Measurements from ENCODE around the gene DSCAM.
A peak's percentile ranks its signal among the peaks of the same experiment; 100 is the strongest.

Gene DSCAM

GRCh38 chr21:40386981-40387747 is 459.8 kb downstream of the DSCAM start:
- DNase-seq (no peak), ATAC-seq (replicated peaks) (no peak)
- peaks cover 0 to 5% of the 10 kb centered on the region in 2 donors for H3K27me3 Mint-ChIP-seq
- H3K4me1 Mint-ChIP-seq: peaks cover 0 to 5% of the 10 kb centered on the region in 2 donors
- H3K36me3 Mint-ChIP-seq: no peaks in the 10 kb centered on the region
- H3K27ac Mint-ChIP-seq: no peak overlapping the region
- H3K4me3 Mint-ChIP-seq: no peak overlapping the region
- no peaks in the 10 kb centered on the region for H3K9me3 Mint-ChIP-seq

- ATAC-seq (replicated peaks): peak; percentile 54 to 63
Measured at GRCh38 chr21:40386294-40386911, 460.6 kb downstream of the DSCAM start.

DNA sequence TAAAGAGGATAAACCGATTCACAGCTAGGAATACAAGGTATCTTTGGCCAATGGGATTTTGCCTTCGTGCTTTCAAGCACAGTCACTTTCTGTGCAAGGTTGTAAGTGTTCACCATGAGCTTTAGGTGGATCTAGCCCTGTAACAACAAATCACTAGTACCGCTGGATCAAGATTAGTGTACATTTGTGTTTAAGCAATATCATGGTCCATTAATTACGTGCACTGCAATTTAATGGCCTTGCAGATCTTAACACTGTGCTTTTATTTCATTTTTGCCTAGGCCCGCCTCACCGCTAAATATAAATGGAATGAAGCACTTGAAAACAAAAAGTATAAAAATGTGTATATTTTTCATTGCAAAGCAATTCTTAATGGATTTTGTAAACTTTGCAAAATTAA is 461.1 kb downstream of the DSCAM start:
- peaks cover 0 to 5% of the 10 kb centered on the region in 2 donors for H3K27me3 Mint-ChIP-seq
- H3K9me3 Mint-ChIP-seq: peaks cover 0 to 3% of the 10 kb centered on the region in 2 donors
- ATAC-seq (replicated peaks): no peak
- H3K4me1 Mint-ChIP-seq: peaks cover 0 to 5% of the 10 kb centered on the region in 2 donors
- DNase-seq: no peak
- H3K4me3 Mint-ChIP-seq: no peak overlapping the region
- H3K27ac Mint-ChIP-seq: no peak overlapping the region
- no peaks in the 10 kb centered on the region for H3K36me3 Mint-ChIP-seq

More at GRCh38 chr21:40386294-40386911, 460.6 kb downstream of the DSCAM start:
- Mint-ChIP-seq H3K9me3 (no peaks in the 10 kb centered on the region), H3K27ac (no peak overlapping the region), H3K36me3 (no peaks in the 10 kb centered on the region), H3K27me3 (peaks cover 0 to 5% of the 10 kb centered on the region in 2 donors), H3K4me3 (no peak overlapping the region), H3K4me1 (peaks cover 0 to 5% of the 10 kb centered on the region in 2 donors)
- DNase-seq: peak; percentile 3

DNA sequence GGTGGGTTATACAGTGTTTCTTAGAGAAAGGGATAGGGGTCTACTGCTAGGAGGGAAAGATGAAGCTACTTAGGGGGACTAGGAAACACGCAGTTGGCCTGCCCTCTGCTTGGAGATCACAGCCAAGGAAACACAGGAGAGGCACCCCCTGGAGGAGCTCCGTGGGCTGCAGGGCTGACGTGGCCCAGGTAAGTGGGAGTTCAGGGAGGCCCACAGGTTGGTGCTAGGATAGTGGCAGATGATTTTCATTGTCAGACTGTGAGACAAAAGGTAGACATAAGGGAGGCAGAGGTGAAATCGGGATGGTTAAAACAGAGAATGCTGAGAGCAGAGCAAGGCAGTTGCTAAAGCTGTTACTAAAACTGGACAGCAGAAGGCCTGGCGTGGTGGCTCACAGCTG is 463.0 kb downstream of the DSCAM start:
- H3K27me3 Mint-ChIP-seq: peaks cover 0 to 5% of the 10 kb centered on the region in 2 donors
- H3K36me3 Mint-ChIP-seq: no peaks in the 10 kb centered on the region
- DNase-seq: no peak
- no peak overlapping the region for H3K4me3 Mint-ChIP-seq
- H3K4me1 Mint-ChIP-seq: peaks cover 0 to 5% of the 10 kb centered on the region in 2 donors
- ATAC-seq (replicated peaks): no peak
- no peak overlapping the region for H3K27ac Mint-ChIP-seq
- peaks cover 0 to 4% of the 10 kb centered on the region in 2 donors for H3K9me3 Mint-ChIP-seq

- H3K36me3 Mint-ChIP-seq: no peaks in the 10 kb centered on the region
- no peak overlapping the region for H3K4me3 Mint-ChIP-seq
- peaks cover 0 to 1% of the 10 kb centered on the region in 2 donors for H3K4me1 Mint-ChIP-seq
Measured at GRCh38 chr21:40381111-40381510, 465.8 kb downstream of the DSCAM start.

GRCh38 chr21:40379881-40380810 is 466.8 kb downstream of the DSCAM start:
- peaks cover 0 to 4% of the 10 kb centered on the region in 2 donors for H3K9me3 Mint-ChIP-seq
- ATAC-seq (replicated peaks): no peak
- no peaks in the 10 kb centered on the region for H3K4me1 Mint-ChIP-seq
- DNase-seq: no peak
- H3K4me3 Mint-ChIP-seq: no peak overlapping the region
- H3K36me3 Mint-ChIP-seq: no peaks in the 10 kb centered on the region
- H3K27me3 Mint-ChIP-seq: peaks cover 0 to 5% of the 10 kb centered on the region in 2 donors
- H3K27ac Mint-ChIP-seq: no peak overlapping the region

More at GRCh38 chr21:40381111-40381510, 465.8 kb downstream of the DSCAM start:
- DNase-seq (no peak), ATAC-seq (replicated peaks) (no peak)
- H3K9me3 Mint-ChIP-seq: peaks cover 0 to 4% of the 10 kb centered on the region in 2 donors
- peaks cover 0 to 5% of the 10 kb centered on the region in 2 donors for H3K27me3 Mint-ChIP-seq
- H3K27ac Mint-ChIP-seq: no peak overlapping the region

GRCh38 chr21:40377135-40377534 is 469.8 kb downstream of the DSCAM start:
- H3K36me3 Mint-ChIP-seq: no peaks in the 10 kb centered on the region
- no peak for DNase-seq
- ATAC-seq (replicated peaks): no peak
- peaks cover 0 to 4% of the 10 kb centered on the region in 2 donors for H3K9me3 Mint-ChIP-seq
- H3K4me3 Mint-ChIP-seq: no peak overlapping the region
- H3K4me1 Mint-ChIP-seq: no peaks in the 10 kb centered on the region
- no peaks in the 10 kb centered on the region for H3K27me3 Mint-ChIP-seq
- H3K27ac Mint-ChIP-seq: no peak overlapping the region

DNA sequence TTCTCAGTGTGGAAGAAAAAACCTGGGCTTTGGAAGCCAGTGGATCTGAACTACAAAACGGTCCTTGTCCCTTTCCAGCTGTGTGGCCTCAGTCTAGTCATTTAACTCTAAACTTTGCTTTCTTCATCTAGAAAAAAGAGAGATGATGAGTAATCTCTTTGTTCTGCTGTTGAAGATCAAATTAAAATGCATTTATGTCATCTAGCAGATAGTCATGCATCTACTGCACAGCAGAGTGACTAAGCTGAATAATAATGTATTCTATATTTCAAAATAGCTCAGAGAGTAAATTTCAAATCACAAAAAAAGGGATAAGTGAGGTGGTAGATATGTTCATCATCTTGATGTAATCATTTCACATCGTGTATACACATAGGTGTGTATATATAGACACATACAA is 473.2 kb downstream of the DSCAM start:
- ATAC-seq (replicated peaks) (no peak), DNase-seq (no peak)
- Mint-ChIP-seq H3K9me3 (no peaks in the 10 kb centered on the region), H3K36me3 (no peaks in the 10 kb centered on the region), H3K27me3 (no peaks in the 10 kb centered on the region), H3K4me3 (no peak overlapping the region), H3K4me1 (no peaks in the 10 kb centered on the region), H3K27ac (no peak overlapping the region)

DNA sequence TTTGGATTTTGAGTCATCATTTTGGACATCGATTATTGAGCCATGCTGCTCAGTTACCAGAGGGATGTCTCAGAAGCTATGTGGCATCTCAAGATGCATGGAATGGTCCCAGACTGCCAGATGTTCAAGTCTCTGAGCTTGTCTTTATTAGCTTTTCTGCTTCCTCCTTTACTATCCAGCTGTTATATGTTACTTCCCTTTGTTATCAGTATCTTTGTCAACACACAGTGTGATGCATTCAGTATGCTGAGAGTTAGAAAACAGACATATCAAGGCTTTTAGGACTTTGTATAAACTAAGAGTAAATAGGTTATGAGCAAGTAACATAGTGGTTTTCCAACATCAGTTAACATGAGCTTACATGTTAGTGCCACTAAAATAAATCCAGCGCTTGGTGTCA is 474.5 kb downstream of the DSCAM start:
- DNase-seq (no peak), ATAC-seq (replicated peaks) (no peak)
- H3K4me3 Mint-ChIP-seq: no peak overlapping the region
- no peaks in the 10 kb centered on the region for H3K9me3 Mint-ChIP-seq
- no peaks in the 10 kb centered on the region for H3K27me3 Mint-ChIP-seq
- no peaks in the 10 kb centered on the region for H3K4me1 Mint-ChIP-seq
- H3K27ac Mint-ChIP-seq: no peak overlapping the region
- H3K36me3 Mint-ChIP-seq: no peaks in the 10 kb centered on the region

DNA sequence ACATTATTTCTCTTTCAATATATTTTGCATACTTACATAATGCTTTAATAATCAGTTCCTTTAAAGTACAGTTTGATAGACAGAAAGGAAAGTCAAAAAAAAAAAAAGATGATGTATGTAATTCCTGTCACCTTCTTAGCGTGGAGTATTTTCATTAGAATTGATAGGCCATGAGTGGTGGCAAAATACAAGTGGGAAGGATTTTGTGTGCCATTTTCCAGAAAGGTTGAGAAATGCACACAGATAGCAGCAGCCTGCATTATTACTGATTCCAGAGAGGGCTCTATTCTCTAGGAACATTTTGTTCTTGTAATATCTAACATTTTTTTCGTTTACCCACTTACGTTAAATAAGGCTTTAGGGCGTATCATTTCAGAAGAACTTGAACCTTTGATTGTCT is 475.6 kb downstream of the DSCAM start:
- ATAC-seq (replicated peaks) (no peak), DNase-seq (no peak)
- Mint-ChIP-seq H3K27me3 (no peaks in the 10 kb centered on the region), H3K27ac (no peak overlapping the region), H3K4me1 (no peaks in the 10 kb centered on the region), H3K4me3 (no peak overlapping the region), H3K9me3 (no peaks in the 10 kb centered on the region), H3K36me3 (no peaks in the 10 kb centered on the region)

DNA sequence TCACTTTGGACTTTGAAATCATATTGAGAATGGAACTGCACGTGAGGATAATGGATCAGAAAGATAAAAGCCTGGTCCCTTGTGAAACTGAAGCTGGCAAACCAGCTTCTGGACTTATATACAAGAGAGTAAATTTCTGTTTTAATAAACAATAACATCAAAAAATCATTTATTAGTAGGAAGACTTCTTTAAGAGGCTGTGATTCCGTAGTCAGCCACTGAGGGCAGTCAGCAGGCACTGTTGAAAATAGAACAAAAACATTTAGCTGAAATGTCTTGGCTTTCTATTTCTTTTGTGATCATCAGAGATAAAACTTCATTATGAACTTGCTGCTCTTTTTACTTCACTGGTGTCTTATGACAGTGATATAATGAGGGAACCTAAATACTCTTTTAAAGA is 490.3 kb downstream of the DSCAM start:
- no peak overlapping the region for H3K27ac Mint-ChIP-seq

DNA sequence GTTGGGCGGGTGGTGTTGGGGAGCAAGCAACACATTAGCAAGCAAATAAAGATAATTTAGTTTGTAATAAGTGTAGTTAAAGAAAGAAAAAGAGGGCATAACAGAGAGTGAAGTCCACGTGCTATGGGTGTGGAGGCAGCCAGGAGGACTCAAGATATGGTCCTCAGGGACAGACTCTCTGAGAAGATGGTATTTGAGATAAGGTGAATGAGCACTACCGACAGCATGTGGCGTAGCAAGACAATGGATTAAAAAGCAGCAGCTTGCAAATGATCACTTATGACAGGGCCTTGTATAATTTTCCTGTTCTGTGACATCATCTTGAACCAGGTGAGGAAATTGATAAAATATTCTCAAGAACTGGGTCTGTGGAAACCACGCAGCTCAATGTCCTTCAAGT is 491.9 kb downstream of the DSCAM start:
- DNase-seq: no peak
- peaks cover 4 to 10% of the 10 kb centered on the region in 2 donors for H3K9me3 Mint-ChIP-seq
- H3K4me3 Mint-ChIP-seq: no peak overlapping the region
- no peak for ATAC-seq (replicated peaks)
- H3K27ac Mint-ChIP-seq: no peak overlapping the region
- H3K4me1 Mint-ChIP-seq: no peaks in the 10 kb centered on the region
- H3K36me3 Mint-ChIP-seq: no peaks in the 10 kb centered on the region
- no peaks in the 10 kb centered on the region for H3K27me3 Mint-ChIP-seq

More for the DNA sequence above, 490.3 kb downstream of the DSCAM start:
- Mint-ChIP-seq H3K36me3 (no peaks in the 10 kb centered on the region), H3K4me1 (no peaks in the 10 kb centered on the region), H3K9me3 (peaks cover 1 to 3% of the 10 kb centered on the region in 2 donors), H3K4me3 (no peak overlapping the region), H3K27me3 (no peaks in the 10 kb centered on the region)
- no peak for DNase-seq
- ATAC-seq (replicated peaks): no peak

- Mint-ChIP-seq H3K27ac (no peak overlapping the region), H3K9me3 (peaks cover 4 to 7% of the 10 kb centered on the region in 2 donors), H3K36me3 (no peaks in the 10 kb centered on the region), H3K4me3 (no peak overlapping the region), H3K4me1 (no peaks in the 10 kb centered on the region), H3K27me3 (no peaks in the 10 kb centered on the region)
- DNase-seq (no peak), ATAC-seq (replicated peaks) (no peak)
Measured at GRCh38 chr21:40351006-40351405, 496.0 kb downstream of the DSCAM start.

DNA sequence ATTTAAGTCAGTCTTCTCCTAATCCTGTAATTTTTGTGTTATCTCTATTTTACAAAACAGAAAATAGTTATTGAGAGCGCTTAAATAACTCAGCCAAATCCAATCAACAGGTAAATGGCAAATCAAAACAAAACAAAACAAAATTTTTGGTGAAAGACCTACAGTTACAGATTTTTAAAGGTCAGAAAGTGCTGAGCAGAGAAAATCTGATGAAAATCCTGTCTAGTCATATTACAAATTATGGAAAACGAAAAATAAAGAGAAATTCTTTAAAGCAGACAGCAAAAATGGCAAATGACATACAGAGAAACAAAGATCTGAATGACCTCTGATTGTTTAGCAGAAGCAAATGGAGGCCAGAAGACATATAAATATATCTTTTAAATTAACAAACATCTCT is 497.4 kb downstream of the DSCAM start:
- Mint-ChIP-seq H3K9me3 (peaks cover 4 to 7% of the 10 kb centered on the region in 2 donors), H3K4me3 (no peak overlapping the region), H3K36me3 (no peaks in the 10 kb centered on the region), H3K4me1 (no peaks in the 10 kb centered on the region), H3K27ac (no peak overlapping the region), H3K27me3 (peaks cover 0 to 7% of the 10 kb centered on the region in 2 donors)
- ATAC-seq (replicated peaks) (no peak), DNase-seq (no peak)

Measured in stimulated activated naive B cell treated with anti-CD40 and anti-IgM and Interleukin-4, amounts not matched to agents 10 μg/mL and 1 μg/mL and 100 μg/mL, for 72 hours (primary cell).